HG02798 (cell line): ENCODE measurements around the gene DMXL1.
"Not testable (repeated sequence)": the region's sequence is repeated elsewhere in the genome, so short reads cannot be mapped to it uniquely, and the experiment has no call there.

Experiments used
- ATAC-seq: cut with Tn5 transposase; IDR thresholded peaks from one replicate; pipeline ENCODE4 v1.9.1; 2021; ENCODE audit warnings: mild to moderate bottlenecking; ENCODE audit not compliant: unreplicated experiment, poor library complexity

Gene DMXL1

DNA sequence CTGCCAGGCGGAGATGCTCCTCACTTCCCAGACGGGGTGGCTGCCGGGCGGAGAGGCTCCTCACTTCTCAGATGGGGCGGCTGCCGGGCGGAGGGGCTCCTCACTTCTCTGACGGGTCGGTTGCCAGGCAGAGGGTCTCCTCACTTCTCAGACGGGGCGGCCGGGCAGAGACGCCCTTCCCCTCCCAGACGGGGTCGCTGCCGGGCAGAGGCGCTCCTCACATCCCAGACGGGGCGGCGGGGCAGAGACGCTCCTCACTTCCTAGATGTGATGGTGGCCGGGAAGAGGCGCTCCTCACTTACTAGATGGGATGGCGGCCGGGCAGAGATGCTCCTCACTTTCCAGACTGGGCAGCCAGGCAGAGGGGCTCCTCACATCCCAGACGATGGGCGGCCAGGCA, 51.6 kb downstream of the DMXL1 start:
- not testable (repeated sequence) for ATAC-seq

DNA sequence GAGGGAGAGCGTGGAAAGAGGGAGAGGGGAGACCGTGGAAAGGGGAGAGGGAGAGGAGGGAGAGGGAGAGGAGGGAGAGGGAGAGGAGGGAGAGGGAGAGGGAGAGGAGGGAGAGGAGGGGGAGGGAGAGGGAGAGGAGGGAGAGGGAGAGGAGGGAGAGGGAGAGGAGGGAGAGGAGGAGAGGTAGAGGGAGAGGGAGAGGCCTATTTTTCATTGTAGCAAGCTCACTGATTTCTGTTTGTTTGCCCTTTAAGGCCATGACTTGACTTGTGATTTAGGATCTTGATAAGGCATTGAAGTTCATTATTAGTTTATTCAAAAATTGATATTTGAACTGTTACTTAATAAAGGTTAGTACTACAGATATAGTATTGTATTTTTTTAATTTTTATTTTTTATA, 52.4 kb downstream of the DMXL1 start:
- ATAC-seq: no peak

DNA sequence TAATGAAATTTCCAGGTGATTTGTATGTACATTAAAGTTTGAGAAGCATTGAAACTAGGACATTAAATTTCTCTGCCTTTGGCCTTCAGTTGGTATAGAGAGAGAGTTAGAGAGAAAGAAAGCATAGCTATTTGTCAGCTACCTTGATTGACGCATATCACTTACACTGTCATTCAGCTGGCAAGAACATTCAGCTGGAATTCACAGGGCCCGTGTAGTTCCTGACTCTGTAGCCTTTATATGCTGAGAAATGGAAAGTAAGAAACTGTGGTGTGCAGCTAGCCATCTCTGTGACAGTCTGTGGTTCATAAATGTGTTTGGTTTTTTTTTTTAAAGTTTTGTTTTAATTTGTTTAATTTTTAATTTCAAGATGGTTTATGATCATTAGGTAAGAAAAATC, 58.9 kb downstream of the DMXL1 start:
- ATAC-seq: no peak

DNA sequence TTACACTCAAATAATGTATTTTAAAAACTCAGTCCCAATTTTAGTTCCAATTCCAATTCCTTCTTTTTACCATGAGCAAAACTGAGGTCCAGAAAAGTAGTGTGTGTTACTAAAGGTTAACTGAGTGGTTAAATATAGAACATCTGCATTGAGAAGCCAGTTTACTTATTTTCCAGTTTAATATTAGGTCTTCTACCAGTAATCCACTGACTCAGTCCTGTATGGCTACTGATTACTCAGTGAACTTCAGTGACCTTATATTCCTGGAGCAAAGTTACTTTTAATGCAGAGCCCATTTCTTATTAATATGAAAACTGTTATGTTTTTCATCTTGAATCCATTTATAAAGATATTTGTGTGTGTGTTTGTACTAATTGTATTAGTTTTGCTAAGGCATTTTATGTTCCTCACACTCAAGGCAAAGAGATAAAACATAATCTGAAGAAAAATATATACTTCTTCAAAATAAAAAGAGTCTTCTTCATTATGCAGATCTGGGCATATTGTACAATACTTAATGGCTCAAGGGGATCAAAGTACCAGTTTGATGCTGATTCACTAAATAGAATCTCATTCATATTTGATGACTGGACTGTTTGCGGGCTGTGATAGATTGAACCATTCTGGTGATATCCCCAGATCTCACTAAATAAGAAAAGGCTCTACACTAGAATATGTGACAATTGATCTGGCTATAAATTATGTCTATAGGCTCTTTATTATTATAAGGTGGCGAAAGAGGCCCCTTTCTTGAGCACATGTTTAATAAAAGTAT, 60.8 kb downstream of the DMXL1 start:
- no peak for ATAC-seq

DNA sequence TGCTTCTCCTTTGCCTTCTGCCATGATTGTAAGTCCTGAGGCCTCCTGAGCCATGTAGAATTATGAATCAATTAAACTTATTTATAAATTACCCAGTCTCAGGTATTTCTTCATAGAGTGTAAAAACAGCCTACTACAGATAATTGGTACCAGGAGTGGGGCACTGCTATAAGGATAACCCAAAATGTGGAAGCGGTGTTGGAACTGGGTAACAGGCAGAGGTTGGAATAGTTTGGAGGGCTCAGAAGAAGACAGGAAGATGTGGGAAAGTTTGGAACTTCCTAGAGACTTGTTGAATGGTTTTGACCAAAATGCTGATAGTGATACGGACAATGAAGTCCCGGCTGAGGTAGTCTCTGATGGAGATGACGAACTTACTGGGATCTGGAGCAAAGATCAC, 64.9 kb downstream of the DMXL1 start:
- ATAC-seq: not testable (repeated sequence)

DNA sequence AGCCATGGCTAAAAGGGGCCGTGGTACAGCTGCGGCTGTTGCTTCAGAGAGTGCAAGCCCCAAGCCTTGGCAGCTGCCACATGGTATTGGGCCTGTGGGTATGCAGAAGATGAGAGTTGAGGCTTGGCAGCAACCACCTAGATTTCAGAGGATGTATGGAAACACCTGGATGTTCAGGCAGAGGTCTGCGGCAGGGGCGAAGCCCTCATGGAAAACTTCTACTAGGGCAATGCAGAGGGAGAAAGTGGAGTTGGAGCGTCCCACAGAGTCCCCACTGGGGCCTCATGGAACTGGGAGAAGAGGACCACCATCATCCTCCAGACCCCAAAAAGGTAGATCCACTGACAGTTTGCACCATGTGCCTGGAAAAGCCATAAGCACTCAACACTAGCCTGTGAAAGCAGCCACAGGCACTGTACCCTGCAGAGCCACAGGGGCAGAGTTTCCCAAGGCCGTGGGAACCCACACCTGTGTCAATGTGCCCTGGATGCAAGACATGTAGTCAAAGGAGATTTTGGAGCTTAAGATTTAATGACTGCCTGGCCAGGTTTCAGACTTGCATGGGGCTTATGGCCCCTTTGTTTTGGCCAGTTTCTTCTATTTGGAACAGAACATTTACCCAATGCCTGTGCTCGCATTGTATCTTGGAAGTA, 65.9 kb downstream of the DMXL1 start:
- ATAC-seq: no peak

DNA sequence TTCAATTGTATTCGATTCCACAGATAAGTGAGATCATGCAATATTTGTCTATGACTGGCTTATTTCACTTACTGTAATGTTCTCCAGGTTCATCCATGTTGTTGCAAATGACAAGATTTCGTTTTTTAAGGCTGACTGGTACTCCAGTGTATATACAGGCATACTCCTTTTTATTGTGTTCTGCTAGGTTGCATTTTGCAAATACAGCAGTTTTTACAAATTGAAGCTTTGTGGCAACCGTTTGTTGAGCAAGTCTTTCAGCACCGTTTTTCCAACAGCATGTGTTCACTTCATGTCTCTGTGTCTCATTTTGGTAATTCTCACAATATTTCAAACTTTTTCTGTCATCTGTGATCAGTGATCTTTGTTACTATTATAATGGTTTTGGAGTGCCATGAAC, 82.7 kb downstream of the DMXL1 start:
- ATAC-seq: no peak

DNA sequence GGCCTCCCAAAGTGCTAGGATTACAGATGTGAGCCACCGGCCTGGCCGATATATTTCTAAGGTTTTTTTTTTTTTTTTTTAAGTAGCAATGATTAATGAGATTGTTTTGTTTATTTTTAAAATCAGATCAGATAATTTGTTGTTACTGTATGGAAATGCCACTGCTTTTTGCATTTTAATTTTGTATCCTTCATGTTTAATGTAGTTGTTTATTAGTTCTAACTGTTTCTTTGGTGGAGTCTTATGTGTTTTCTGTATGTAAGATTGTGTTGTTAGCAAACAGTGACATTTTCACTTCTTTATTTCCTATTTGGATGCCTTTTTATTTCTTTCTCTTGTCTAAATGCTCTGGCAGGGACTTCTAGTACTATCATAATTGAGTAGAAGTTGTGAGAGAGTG, 87.3 kb downstream of the DMXL1 start:
- ATAC-seq: no peak

DNA sequence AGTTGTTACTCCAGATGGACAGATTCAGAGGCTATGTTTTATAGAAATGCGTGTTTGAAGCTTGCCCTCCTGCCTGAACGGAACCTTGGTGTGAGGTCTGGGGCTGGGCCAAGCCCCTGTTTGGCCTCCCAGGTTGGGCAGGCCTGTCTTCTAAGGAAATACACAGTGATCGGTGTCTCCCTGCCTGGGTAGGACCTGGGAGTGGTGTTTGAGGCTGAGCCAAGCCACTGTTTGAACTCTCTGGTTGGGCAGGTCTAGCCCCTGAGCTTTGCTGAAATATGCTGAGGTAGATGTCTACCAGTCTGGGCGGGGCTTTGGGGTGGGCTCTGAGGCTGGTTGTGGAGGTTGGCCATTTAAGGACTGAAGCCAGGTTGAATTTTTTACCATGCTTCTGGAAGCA, 90.5 kb downstream of the DMXL1 start:
- ATAC-seq: no peak

DNA sequence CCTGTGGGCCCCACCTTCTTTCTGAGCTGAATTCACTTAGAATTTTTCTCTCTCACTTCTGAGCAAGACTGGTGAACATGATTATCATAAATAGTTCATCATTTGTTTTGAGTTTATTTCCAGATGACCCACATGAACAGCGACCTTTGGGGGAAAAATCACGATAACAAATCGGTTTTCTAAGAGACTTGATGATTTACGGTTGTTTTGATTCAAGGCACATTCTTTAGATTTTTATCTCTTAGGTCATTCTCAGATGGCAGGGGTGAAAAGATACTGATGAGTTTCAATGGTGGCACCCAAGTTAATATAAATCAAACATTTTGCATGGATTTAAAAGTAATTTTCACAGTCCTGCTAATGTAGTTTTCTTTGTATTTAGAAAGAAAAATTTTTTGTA, 95.1 kb downstream of the DMXL1 start:
- ATAC-seq: no peak

DNA sequence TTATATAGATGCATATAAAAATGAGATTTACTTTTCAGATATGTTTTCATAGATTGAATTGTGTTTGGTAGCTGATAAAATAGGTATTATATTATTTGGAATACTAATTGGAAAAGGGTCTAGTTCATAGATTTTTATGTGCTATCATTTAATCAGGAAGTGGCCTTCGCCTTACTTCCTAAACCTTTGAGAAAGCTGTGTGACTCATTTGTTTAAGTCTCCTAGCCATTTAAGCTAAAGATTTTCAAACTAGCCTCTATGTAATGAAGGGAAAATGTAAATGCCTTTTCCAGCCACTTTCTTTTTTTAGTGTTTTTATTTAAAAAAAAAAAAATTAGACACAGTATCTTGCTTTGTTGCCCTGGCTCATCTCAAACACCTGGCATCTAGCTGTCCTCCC, 97.5 kb downstream of the DMXL1 start:
- no peak for ATAC-seq

DNA sequence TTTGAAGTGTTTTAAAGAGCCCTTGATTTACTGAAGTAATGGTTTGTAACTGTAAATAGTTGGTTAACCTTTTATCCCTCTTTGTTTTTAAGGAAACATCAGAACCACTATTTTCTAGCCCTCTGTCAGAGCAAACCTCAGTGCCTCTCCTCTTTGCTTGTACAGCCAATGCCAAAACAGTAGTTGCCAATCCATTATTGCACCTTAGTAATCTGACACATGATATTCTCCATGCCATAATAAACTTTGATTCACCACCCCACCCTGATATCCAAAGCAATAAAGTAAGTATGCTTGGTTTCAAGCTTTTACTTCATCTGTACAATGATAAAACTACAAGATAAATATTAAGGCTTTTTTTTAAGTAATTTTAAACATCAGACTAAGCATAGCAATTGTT, 100.8 kb downstream of the DMXL1 start:
- ATAC-seq: no peak

DNA sequence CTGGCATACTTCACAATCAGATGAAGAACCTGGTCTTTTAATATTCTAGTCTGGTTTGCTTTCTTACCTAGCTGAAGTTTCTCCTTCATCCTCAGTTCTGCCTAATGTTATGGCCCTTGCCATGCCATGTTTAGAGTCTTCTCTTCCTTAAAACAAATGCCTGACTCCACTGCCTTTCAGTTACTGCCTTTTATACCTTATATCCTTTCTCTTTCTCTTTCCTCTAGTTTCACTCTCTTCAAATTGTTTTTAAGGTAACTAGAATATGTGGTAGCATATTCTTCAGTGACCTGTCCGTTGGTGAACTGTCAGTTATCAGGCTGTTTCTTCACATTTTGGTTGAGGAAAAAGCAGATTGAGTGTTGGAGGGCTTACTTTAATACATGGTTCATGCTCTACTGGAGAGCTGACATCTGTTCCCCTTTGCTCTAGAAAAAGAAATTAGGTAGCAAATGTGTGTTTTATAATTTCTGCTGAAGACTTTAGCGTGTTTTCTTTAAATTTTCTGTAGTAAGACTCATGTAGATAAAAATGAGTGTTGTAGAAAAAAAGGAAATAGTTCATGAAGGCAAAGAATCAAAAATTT, 103.8 kb downstream of the DMXL1 start:
- ATAC-seq: peak; percentile 60

DNA sequence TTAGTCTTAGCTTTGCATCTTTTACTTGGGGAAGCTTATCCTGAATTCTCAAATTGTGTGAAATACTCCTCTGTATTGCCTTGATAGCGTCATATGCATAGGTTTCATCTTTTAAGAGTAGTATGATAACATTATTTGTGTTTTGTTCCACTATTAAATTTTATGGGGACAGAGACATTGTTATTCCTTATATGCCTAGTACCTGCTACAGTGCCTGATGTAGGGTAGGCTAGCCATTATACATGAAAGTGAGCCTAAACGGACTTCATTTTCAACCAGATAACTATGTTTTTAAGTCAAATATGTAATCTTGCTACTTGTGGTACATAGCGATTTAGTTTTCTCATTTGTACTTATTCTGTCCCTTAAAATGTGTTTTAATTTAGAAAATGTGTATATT, 105.9 kb downstream of the DMXL1 start:
- no peak for ATAC-seq

DNA sequence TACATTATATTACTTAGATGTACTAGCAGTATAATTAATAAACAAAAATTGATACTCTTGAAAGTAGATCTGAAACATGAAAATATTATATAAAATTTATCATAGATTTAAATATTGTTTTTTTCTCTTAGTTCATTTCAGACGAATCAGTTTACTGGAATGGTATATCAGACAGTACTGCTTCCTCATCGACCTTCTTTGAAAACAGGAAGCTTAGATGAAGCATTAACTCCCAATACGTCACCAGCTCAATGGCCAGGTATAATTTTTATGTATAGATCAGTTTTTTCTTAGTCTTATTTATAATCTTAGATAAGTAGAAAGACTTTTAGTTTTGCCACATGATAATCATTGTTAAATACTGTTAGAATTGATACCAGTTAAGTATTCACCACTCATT, 106.3 kb downstream of the DMXL1 start:
- ATAC-seq: no peak

DNA sequence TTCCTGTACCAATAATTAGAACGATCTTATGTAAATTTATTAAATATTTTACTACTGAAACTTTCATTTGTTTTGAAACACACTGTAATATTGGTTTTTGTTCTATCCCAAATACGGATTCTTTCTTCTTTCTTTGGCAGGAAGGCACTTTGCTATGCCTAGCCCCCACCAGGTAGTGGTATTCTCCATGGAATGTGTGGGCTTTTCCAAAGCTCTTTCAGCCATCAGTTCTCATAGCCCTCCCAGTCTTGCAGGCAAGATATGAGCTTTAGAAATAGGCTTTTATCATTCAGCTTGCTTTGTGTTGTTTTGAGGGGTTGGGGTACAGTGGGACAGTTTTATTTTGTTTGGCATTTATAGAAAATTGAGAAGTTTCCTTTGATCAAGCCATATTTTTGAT, 107.5 kb downstream of the DMXL1 start:
- no peak for ATAC-seq

DNA sequence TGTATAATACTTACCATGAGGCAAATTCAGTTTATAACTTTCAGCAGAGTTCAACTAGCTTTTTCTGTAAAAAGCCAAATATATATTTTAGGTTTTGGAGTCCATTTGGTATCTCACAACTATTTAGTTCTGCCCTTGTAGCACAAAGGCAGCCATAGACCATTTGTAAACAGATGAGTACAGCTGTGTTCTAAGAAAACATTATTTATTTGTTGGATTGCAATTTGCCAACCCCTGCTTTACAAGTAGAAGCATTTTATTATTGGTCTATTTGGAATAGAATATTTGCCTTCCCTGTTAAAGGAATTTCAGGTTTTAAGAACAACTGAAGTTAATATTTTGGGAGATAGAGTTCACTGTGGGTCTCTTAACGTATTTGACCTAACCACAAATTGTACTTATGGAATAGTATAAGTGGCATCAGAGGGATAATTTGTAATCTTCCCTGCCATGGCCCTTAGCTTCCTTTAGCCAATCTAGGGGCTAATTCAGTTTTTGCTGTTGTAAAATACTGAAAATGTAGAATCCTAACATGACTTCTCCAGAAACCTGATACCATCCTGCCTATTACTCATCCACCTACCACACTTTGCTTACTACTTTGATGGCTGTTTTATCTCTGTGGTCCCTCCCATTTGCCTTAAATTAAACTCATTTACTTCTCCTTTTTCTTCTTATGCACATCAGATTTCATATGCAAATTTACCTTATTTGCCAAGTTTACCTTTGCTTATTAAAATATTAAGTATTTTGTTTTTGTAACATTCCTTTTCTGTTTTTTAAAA, 109.2 kb downstream of the DMXL1 start:
- no peak for ATAC-seq

DNA sequence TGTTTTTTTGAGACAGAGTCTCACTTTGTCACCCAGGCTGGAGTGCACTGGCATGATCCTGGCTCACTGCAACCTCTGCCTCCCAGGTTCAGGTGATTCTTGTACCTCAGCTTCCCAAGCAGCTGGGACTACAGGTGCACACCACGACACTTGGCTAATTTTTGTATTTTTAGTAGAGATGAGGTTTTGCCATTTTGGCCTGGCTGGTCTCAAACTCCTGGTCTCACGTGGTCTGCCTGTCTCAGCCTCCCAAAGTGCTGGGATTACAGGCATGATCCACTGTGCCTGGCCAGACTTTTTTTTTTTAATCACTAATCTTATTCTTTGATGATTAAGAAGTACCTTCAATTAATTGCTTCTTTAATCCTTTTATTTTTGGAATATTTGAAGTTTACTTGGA, 114.6 kb downstream of the DMXL1 start:
- not testable (repeated sequence) for ATAC-seq

DNA sequence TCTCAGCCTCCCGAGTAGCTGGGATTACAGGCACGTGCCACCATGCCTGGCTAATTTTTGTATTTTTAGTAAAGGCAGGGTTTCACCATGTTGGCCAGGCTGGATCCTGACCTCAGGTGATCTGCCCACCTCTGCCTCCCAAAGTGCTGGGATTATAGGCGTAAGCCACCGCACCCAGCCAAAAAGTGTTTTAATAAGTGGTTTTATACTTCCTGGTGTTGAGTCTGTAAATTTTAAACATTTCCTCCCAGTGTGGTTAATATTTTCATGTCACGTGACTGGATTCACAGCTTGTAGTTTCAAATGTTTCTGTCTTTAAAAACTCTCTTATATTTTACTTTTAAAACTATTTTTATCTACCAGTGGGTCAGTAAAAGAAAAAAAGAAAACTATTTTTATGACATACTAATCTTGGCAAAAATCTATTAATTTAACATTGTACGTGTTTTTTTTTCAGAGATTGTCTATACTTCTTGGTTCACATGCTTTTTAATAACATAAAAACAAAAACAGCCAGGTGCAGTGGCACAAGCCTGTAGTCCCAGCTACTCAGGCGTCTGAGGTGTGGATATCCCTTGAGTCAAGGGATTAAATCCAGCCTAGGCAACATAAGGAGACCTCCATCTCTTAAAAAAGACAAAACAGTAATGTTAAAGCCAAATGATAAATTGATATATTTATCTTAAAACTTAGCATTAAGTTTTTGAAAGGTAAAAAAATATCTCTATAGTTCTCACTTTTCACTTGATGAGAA, 117.1 kb downstream of the DMXL1 start:
- ATAC-seq: no peak

DNA sequence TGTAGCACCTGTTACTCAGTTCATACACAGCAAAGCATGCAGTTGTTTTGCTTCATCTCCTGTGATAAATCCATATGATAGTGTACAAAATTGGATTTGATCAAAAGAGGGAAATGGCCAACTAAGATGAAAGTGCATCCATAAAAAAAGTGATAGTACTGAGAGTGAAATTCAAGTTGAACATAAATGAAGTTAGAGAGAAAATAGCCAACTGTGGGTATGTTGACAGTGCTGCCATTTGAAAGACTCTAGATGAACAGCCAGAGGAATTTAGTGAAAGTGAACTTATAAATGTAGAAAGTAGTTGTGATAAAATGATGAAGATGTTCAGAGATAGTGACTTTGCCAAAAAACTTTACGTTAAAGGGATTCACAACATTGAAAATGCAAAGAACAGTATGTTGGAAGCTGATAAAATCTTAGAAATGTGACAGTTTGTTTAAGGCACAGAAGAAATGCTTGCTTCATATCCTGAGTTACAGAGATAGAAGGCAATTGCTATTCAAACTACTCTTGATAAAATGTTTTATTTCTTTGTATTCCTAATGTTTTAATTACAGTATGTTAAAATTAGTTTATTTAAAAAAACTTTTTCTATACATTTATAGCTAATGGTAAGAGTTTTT, 119.7 kb downstream of the DMXL1 start:
- ATAC-seq: no peak
